Measurements from ENCODE around the gene BNIP2. TPM values are rescaled to one million over a fixed set of nuclear protein-coding genes. Genes with fewer than 3 reads are reported as not detected.

BNIP2 gene
- total RNA-seq, 4 donors from 2014 or later = 134 to 261 (median 147) TPM

- H3K36me3 ChIP-seq = no peaks in the 10 kb centered on the region
- H3K27me3 ChIP-seq = no peaks in the 10 kb centered on the region
- no peak for DNase-seq
- peak overlapping the region in 2 of 4 donors; percentile 55 to 68 for H3K27ac ChIP-seq
- peak overlapping the region in 2 of 4 donors; percentile 27 to 57 for H3K4me3 ChIP-seq
- TF ChIP-seq POLR2A (IDR thresholded peaks at IDR 0.05) = no peak
- TF ChIP-seq, protein P1, sequence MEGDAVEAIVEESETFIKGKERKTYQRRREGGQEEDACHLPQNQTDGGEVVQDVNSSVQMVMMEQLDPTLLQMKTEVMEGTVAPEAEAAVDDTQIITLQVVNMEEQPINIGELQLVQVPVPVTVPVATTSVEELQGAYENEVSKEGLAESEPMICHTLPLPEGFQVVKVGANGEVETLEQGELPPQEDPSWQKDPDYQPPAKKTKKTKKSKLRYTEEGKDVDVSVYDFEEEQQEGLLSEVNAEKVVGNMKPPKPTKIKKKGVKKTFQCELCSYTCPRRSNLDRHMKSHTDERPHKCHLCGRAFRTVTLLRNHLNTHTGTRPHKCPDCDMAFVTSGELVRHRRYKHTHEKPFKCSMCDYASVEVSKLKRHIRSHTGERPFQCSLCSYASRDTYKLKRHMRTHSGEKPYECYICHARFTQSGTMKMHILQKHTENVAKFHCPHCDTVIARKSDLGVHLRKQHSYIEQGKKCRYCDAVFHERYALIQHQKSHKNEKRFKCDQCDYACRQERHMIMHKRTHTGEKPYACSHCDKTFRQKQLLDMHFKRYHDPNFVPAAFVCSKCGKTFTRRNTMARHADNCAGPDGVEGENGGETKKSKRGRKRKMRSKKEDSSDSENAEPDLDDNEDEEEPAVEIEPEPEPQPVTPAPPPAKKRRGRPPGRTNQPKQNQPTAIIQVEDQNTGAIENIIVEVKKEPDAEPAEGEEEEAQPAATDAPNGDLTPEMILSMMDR (IDR thresholded peaks at IDR 0.05) = no peak
- H3K4me1 ChIP-seq = peaks cover 0 to 28% (median 0%) of the 10 kb centered on the region in 4 donors
- no peaks in the 10 kb centered on the region for H3K9me3 ChIP-seq
Observed at GRCh38 chr15:59615661-59616060, 73.5 kb downstream of the BNIP2 start.

DNA sequence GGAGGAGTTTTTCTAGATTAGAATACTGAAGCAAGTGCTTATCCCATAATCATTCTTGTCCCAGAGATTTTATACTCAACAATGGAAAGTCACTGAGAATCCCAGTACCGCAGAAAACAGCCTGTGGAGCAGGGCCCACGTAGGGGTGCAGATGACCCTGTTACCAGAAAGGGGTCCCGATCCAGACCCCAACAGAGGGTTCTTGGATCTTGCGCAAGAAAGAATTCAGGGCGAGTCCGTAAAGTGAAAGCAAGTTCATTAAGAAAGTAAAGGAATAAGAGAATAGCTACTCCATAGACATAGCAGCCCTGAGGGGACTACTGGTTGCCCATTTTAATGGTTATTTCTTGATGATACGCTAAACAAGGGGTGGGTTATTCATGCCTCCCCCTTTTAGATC, 75.0 kb downstream of the BNIP2 start:
- Histone ChIP-seq H3K4me3 (peak overlapping the region in 3 of 4 donors; percentile 23 to 57 (median 55)), H3K9me3 (no peaks in the 10 kb centered on the region), H3K27me3 (no peaks in the 10 kb centered on the region), H3K27ac (peak overlapping the region in 3 of 4 donors; percentile 33 to 68 (median 55)), H3K36me3 (no peaks in the 10 kb centered on the region), H3K4me1 (peaks cover 0 to 24% (median 0%) of the 10 kb centered on the region in 4 donors)
- DNase-seq = no peak
- TF ChIP-seq, protein P1 (IDR thresholded peaks at IDR 0.05) = no peak
- TF ChIP-seq POLR2A (IDR thresholded peaks at IDR 0.05) = no peak

- Histone ChIP-seq H3K36me3 (no peaks in the 10 kb centered on the region), H3K27ac (peak within 1 kb of the TSS in 3 of 4 donors; percentile 74 to 84 (median 84)), H3K27me3 (no peaks in the 10 kb centered on the region), H3K4me1 (peaks cover 0 to 8% (median 0%) of the 10 kb centered on the region in 4 donors), H3K9me3 (no peaks in the 10 kb centered on the region), H3K4me3 (peak within 1 kb of the TSS in 3 of 4 donors; percentile 23 to 57 (median 55))
- TF ChIP-seq, protein P1 (IDR thresholded peaks at IDR 0.05) = no peak
- peak; percentile 82 to 93 for TF ChIP-seq POLR2A (IDR thresholded peaks at IDR 0.05)
- DNase-seq = peak in 1 of 3 donors; percentile 75
Observed at GRCh38 chr15:59611276-59612260, 77.6 kb downstream of the BNIP2 start, which contains the start of gene GCNT3. Gene GCNT3, plus strand, starts transcription at chr15:59611783. Its CDS starts 6,456 bp downstream, at chr15:59618239.

- peak in 1 of 2 donors; percentile 15 for TF ChIP-seq POLR2A (IDR thresholded peaks at IDR 0.05)
- TF ChIP-seq, protein P1 (IDR thresholded peaks at IDR 0.05) = no peak
- DNase-seq = peak in 1 of 3 donors; percentile 62
- Histone ChIP-seq H3K27ac (peak overlapping the region in 2 of 4 donors; percentile 12 to 40), H3K36me3 (no peaks in the 10 kb centered on the region), H3K4me3 (no peak overlapping the region), H3K4me1 (peaks cover 0 to 8% (median 0%) of the 10 kb centered on the region in 4 donors), H3K9me3 (no peaks in the 10 kb centered on the region), H3K27me3 (no peaks in the 10 kb centered on the region)
Observed at GRCh38 chr15:59609730-59610712, 79.1 kb downstream of the BNIP2 start.

Other genes starting within 250 kb of the BNIP2 start
- gene GCNT3, start 77.5 kb downstream of the BNIP2 start, total RNA-seq = 100 to 1,000 TPM in 1 of 4 donors, 10 to 100 TPM in 3; 30.5 to 112 (median 77.6) TPM
- gene GTF2A2, start 31.8 kb downstream of the BNIP2 start, total RNA-seq = 10 to 100 TPM; 18.8 to 75.1 (median 22.9) TPM